Astrocyte (in vitro differentiated cells and primary cell): ENCODE measurements around the gene NDUFV2.

ENCODE experiments used
- CTCF ChIP-seq: IDR thresholded peaks from 2 replicates; pipeline ENCODE4 v1.5.1; 2011; ENCODE audit warnings: low read depth, mild to moderate bottlenecking, inconsistent platforms, low read length, moderate library complexity; ENCODE audit not compliant: insufficient read depth
- EZH2 ChIP-seq: IDR thresholded peaks from 2 replicates; pipeline ENCODE4 v1.6.1; 2012; ENCODE audit warnings: mild to moderate bottlenecking, low read length, inconsistent platforms; ENCODE audit not compliant: insufficient read depth

GRCh38 chr18:9181275-9181674, 78.8 kb downstream of the NDUFV2 start:
- TF ChIP-seq CTCF (no peak), EZH2 (no peak)
